Measurements from ENCODE around the gene WDR18.

The WDR18 gene

DNA sequence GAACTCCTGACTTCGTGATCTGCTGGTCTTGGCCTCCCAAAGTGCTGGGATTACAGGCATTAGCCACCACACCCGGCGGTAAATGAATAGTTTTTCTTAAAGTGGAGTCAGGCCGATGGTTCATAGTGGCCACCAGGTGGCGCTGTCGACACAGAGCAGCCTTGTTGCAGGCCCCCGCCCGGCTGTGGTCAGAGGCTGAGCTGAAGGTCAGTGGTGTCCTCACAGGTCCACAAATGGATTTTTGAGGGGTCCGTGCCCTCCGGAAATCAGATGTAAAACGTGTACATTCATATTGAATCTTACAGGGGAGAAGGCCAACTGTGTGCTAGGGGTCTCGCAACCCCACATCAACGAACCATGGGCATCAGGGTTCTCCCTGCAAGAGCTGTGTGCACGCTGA is 13.4 kb upstream of the WDR18 start:
- no peaks in the 10 kb centered on the region for H3K9me3 ChIP-seq (ENCODE audit: low read depth, low read length)
- no peak for DNase-seq (ENCODE audit: low read depth, low spot score)
- no peak overlapping the region for H3K4me3 ChIP-seq
- no peak overlapping the region for H3K27ac ChIP-seq
- peaks cover 24% of the 10 kb centered on the region for H3K36me3 ChIP-seq (ENCODE audit: insufficient read depth, low read length)
- H3K9ac ChIP-seq (ENCODE audit: insufficient read length), result no peak overlapping the region
- TF ChIP-seq FOXP2 (optimal IDR thresholded peaks at IDR 0.05; ENCODE audit: control extremely low read depth, extremely low read length, insufficient read depth) (no peak), EZH2 (IDR thresholded peaks at IDR 0.05) (no peak), POLR2AphosphoS5 (IDR thresholded peaks at IDR 0.05; ENCODE audit: borderline replicate concordance, low read depth, low read length) (no peak)

DNA sequence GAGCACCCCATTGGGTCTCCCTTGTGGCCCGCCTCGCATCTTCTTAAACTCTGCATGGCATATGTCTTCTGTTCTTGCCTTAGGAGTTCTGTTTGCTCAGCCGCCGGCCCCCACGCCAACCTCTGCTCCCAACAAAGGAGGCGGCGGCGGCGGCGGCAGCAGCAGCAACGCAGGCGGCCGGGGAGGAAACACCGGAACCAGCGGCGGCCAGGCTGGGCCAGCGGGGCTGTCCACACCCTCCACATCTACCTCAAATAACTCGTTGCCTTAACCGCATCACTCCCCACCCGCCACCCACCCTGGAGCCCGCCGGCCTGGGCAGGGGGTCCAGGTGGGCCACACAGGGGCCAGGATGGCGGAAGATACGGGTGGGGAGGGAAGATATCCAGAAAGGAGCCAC is 12.3 kb upstream of the WDR18 start:
- Histone ChIP-seq H3K4me3 (no peak overlapping the region), H3K9me3 (ENCODE audit: low read depth, low read length) (no peaks in the 10 kb centered on the region), H3K9ac (ENCODE audit: insufficient read length) (no peak overlapping the region), H3K36me3 (ENCODE audit: insufficient read depth, low read length) (peaks cover 20% of the 10 kb centered on the region), H3K27ac (no peak overlapping the region)
- DNase-seq (ENCODE audit: low read depth, low spot score), result no peak
- TF ChIP-seq FOXP2 (optimal IDR thresholded peaks at IDR 0.05; ENCODE audit: control extremely low read depth, extremely low read length, insufficient read depth) (no peak), POLR2AphosphoS5 (IDR thresholded peaks at IDR 0.05; ENCODE audit: borderline replicate concordance, low read depth, low read length) (no peak), EZH2 (IDR thresholded peaks at IDR 0.05) (no peak)

- Histone ChIP-seq H3K27ac (no peak overlapping the region), H3K9me3 (ENCODE audit: low read depth, low read length) (no peaks in the 10 kb centered on the region), H3K4me3 (no peak overlapping the region), H3K9ac (ENCODE audit: insufficient read length) (no peak overlapping the region), H3K36me3 (ENCODE audit: insufficient read depth, low read length) (peaks cover 20% of the 10 kb centered on the region)
- no peak for TF ChIP-seq FOXP2 (optimal IDR thresholded peaks at IDR 0.05; ENCODE audit: control extremely low read depth, extremely low read length, insufficient read depth)
- DNase-seq (ENCODE audit: low read depth, low spot score), result no peak
Measured at GRCh38 chr19:972281-972680, 11.9 kb upstream of the WDR18 start.

DNA sequence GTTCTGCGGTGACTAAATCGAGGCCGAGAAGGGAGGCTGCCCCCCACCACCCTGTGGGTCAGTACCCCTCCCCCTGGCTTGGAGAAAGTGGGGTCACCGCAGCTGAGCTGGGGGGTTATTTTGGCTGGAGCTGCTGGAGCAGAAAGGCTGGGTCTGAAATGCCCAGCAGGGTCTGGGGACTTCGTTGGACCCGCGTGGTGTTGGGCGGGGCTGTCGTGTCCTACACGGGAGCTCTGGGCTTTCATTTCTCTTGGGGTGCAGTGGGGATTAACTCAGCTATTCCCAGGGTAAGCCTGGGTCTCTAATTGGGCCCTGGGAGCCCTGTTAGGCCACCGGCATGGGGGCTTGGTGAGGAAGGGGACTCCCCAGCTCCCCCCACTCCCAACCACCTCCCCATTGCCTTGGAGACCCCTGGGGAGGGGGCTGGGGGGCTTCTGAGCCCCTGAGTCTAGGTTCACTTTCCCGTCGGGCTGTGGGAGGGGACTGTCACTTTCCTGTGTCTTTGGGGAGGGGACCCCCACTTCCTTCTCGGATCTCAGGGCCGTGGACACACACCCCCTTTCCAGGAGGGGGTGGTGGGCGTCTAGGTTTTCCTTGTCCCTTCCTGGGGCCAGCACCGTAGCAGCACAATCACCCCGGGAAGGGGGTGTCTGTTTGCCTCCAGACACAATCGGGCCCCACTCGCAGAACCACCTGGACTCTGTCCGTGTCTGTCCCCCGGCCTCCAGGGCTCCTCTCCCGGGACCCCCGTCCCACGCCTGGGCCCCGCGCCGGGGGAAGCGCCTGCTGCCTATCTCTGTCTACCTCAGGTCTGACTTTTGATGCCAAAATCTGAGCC is 10.2 kb upstream of the WDR18 start:
- Histone ChIP-seq H3K9ac (ENCODE audit: insufficient read length) (no peak overlapping the region), H3K36me3 (ENCODE audit: insufficient read depth, low read length) (peaks cover 14% of the 10 kb centered on the region), H3K9me3 (ENCODE audit: low read depth, low read length) (no peaks in the 10 kb centered on the region), H3K27ac (no peak overlapping the region), H3K4me3 (no peak overlapping the region)
- TF ChIP-seq POLR2AphosphoS5 (IDR thresholded peaks at IDR 0.05; ENCODE audit: borderline replicate concordance, low read depth, low read length), result no peak
- no peak for TF ChIP-seq EZH2 (IDR thresholded peaks at IDR 0.05)
- TF ChIP-seq FOXP2 (optimal IDR thresholded peaks at IDR 0.05; ENCODE audit: control extremely low read depth, extremely low read length, insufficient read depth), result no peak
- no peak for DNase-seq (ENCODE audit: low read depth, low spot score)

DNA sequence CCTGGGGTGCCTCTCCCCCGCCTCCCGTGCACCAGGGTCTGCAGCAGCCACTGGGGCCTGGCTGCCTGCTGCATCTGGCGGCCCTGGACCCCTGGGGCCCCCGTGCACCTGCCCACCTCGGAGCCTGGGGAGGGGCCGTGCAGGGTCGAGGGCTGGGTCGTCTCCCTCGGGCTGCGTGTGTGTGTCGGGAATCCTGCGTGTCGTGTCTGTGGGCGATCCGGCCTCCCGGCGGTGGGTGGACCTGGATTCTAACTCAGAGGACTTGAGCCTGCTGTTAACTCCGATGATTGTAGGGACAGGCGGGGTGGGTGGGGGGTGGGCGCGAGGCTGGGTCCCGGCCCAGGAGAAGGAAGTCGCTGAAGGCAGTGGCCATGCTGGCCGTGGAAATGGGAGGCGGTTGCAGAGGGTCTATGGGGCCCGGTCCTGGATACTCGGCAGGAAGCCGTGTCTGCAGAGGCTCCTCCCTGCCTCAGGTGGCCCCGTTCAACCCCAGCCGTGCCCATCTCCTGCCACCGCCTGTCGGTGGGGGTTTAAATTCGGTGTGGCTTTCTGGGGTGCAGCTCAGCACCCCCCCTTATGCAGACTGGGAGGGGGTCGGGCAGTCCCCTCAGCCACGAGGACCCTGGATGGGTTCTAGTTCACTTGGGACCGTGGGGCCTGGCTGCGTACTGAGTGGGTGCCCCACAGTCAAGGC is 9.4 kb upstream of the WDR18 start:
- no peak overlapping the region for H3K27ac ChIP-seq
- no peak overlapping the region for H3K9ac ChIP-seq (ENCODE audit: insufficient read length)
- no peak for DNase-seq (ENCODE audit: low read depth, low spot score)
- no peak overlapping the region for H3K4me3 ChIP-seq
- H3K9me3 ChIP-seq (ENCODE audit: low read depth, low read length), result no peaks in the 10 kb centered on the region
- H3K36me3 ChIP-seq (ENCODE audit: insufficient read depth, low read length), result peaks cover 14% of the 10 kb centered on the region
- TF ChIP-seq EZH2 (IDR thresholded peaks at IDR 0.05), result no peak
- TF ChIP-seq POLR2AphosphoS5 (IDR thresholded peaks at IDR 0.05; ENCODE audit: borderline replicate concordance, low read depth, low read length), result no peak
- no peak for TF ChIP-seq FOXP2 (optimal IDR thresholded peaks at IDR 0.05; ENCODE audit: control extremely low read depth, extremely low read length, insufficient read depth)

DNA sequence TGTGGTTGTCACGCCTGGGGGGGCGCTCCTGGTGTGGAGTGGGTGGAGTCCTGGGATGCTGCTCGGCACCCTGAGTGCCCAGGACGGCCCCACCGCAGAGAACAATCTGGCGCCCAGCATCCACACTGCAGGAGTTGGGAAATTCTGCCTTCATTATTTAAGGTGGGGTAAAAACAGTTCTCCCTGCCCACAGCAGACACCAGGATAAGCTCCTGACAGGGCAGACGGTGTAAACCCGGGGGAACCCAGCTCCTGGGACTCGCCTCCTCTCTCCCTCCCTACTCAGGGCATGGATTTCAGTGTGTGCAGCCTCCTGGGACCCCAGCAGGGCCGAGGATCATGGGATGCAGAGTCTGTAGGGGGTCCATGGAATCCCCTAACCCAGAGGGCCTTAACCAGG is 7.7 kb upstream of the WDR18 start:
- Histone ChIP-seq H3K27ac (no peak overlapping the region), H3K9ac (ENCODE audit: insufficient read length) (no peak overlapping the region), H3K4me3 (no peak overlapping the region), H3K9me3 (ENCODE audit: low read depth, low read length) (no peaks in the 10 kb centered on the region), H3K36me3 (ENCODE audit: insufficient read depth, low read length) (peaks cover 4% of the 10 kb centered on the region; the same call in 1 of the 2 replicates)
- no peak for DNase-seq (ENCODE audit: low read depth, low spot score)
- TF ChIP-seq FOXP2 (optimal IDR thresholded peaks at IDR 0.05; ENCODE audit: control extremely low read depth, extremely low read length, insufficient read depth), result no peak
- no peak for TF ChIP-seq EZH2 (IDR thresholded peaks at IDR 0.05)
- TF ChIP-seq POLR2AphosphoS5 (IDR thresholded peaks at IDR 0.05; ENCODE audit: borderline replicate concordance, low read depth, low read length), result no peak

DNA sequence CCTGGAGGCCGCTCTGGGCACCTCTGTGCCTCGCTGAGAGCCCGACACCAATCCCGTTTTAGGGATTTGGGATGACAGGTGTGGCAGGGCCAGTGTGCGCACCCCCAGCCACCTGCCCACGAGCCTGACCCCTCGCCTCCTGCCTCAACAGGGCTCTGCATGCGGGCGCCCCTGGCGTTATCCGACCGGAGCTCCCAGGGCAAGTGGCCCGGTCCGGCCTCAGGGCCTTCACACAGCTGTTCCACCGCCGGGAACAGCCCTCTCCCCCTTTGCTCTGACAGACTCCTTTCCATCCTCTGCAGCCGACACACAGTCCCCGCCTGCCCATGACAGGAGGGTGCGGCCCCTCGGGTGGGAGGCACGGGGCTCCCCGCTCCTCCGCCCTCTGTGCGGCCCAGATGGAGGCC is 7.1 kb upstream of the WDR18 start:
- H3K4me3 ChIP-seq, result no peak overlapping the region
- DNase-seq (ENCODE audit: low read depth, low spot score), result no peak
- no peak overlapping the region for H3K9ac ChIP-seq (ENCODE audit: insufficient read length)
- no peaks in the 10 kb centered on the region for H3K9me3 ChIP-seq (ENCODE audit: low read depth, low read length)
- TF ChIP-seq FOXP2 (optimal IDR thresholded peaks at IDR 0.05; ENCODE audit: control extremely low read depth, extremely low read length, insufficient read depth), result no peak
- TF ChIP-seq EZH2 (IDR thresholded peaks at IDR 0.05), result no peak
- TF ChIP-seq POLR2AphosphoS5 (IDR thresholded peaks at IDR 0.05; ENCODE audit: borderline replicate concordance, low read depth, low read length), result no peak
- no peaks in the 10 kb centered on the region for H3K36me3 ChIP-seq (ENCODE audit: insufficient read depth, low read length)
- no peak overlapping the region for H3K27ac ChIP-seq

GRCh38 chr19:979318-979741 is 4.8 kb upstream of the WDR18 start:
- no peak overlapping the region for H3K27ac ChIP-seq
- no peak overlapping the region for H3K4me3 ChIP-seq
- no peaks in the 10 kb centered on the region for H3K9me3 ChIP-seq (ENCODE audit: low read depth, low read length)
- no peak for DNase-seq (ENCODE audit: low read depth, low spot score)
- H3K9ac ChIP-seq (ENCODE audit: insufficient read length), result no peak overlapping the region
- H3K36me3 ChIP-seq (ENCODE audit: insufficient read depth, low read length), result no peaks in the 10 kb centered on the region
- TF ChIP-seq FOXP2 (optimal IDR thresholded peaks at IDR 0.05; ENCODE audit: control extremely low read depth, extremely low read length, insufficient read depth) (no peak), EZH2 (IDR thresholded peaks at IDR 0.05) (no peak), POLR2AphosphoS5 (IDR thresholded peaks at IDR 0.05; ENCODE audit: borderline replicate concordance, low read depth, low read length) (no peak)

Data from SK-N-MC (cell line).